ENCODE data around the gene PRR33.

DNA sequence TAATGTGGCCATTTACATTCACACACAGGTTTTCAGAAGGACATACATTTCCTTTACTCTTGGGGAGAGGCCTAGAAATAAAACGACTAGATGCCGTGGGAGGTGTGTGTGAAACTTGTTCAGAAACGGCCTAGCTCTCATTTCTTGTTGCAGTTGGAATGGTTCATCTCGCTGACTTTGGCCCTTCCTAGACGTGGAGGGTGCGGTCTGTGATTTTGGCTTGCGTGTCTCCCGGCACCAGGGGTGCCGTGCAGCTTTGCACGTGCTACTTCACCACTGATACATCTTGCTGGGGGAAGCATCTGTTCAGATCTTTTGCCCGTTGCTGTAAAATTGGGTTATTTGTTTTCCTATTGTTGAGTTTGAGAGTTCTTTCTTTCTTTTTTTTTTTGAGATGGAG is 3.1 kb upstream of the PRR33 start:
- TF ChIP-seq, protein P1, sequence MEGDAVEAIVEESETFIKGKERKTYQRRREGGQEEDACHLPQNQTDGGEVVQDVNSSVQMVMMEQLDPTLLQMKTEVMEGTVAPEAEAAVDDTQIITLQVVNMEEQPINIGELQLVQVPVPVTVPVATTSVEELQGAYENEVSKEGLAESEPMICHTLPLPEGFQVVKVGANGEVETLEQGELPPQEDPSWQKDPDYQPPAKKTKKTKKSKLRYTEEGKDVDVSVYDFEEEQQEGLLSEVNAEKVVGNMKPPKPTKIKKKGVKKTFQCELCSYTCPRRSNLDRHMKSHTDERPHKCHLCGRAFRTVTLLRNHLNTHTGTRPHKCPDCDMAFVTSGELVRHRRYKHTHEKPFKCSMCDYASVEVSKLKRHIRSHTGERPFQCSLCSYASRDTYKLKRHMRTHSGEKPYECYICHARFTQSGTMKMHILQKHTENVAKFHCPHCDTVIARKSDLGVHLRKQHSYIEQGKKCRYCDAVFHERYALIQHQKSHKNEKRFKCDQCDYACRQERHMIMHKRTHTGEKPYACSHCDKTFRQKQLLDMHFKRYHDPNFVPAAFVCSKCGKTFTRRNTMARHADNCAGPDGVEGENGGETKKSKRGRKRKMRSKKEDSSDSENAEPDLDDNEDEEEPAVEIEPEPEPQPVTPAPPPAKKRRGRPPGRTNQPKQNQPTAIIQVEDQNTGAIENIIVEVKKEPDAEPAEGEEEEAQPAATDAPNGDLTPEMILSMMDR (IDR thresholded peaks at IDR 0.05): no peak
- no peak for TF ChIP-seq POLR2A (IDR thresholded peaks at IDR 0.05)
- TF ChIP-seq POLR2AphosphoS5 (IDR thresholded peaks at IDR 0.05): no peak

All from prostate gland (tissue), 2 donors.